Femur (tissue), 1 donor: Measurements from ENCODE around the gene ZC3H4.
"Not testable (repeated sequence)": the region's sequence is repeated elsewhere in the genome, so short reads cannot be mapped to it uniquely, and the experiment has no call there.

Experiments used
- DNase-seq: peaks from one replicate; pipeline ENCODE4 v3.0.0-alpha.2; 2017

The ZC3H4 gene

GRCh38 chr19:47078351-47078750, 35.2 kb downstream of the ZC3H4 start:
- DNase-seq = not testable (repeated sequence)

- DNase-seq = no peak
Measured at GRCh38 chr19:47075941-47076340, 37.6 kb downstream of the ZC3H4 start.

GRCh38 chr19:47075179-47075810, 38.3 kb downstream of the ZC3H4 start:
- peak; percentile 40 for DNase-seq

DNA sequence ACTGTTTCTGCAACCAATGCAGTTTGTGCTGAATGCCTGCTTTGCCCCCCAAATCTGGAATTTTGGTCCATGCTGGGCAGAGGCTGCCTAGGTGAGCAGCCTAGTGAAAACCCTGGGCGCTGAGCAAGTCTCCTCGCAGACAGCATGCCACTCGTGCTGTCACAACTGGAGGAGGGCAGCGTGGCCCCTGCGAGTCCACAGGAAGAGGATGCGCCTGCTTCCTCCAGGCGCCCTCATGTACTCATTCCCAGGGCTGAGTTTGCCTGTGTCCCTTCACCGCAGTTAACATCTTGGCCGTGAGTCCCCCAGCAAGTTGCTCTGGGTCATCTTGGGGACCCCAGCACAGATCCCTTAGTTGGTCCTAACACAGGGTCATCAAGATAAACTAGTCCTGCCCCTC, 39.0 kb downstream of the ZC3H4 start:
- no peak for DNase-seq

GRCh38 chr19:47073574-47073973, 40.0 kb downstream of the ZC3H4 start:
- DNase-seq = no peak

DNA sequence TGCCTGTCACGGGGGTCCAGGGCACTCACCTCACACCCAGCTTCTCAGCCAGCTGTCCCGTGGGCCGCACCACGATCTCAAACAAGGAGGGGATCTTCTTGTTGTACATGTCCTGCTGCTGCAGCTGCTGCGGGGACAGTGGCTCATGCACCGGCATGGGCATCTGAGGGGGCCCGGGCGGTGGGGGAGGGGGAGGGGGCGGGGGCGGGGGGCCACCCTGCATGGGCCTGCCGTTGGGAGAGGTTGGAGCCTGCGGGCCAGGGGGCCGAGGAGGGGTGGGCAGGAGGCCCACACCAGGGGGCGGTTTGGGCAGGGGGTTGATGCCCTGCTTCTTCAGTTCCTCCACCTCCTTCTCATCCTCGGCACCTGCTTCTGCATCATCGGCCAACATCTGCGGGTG, 41.3 kb downstream of the ZC3H4 start:
- no peak for DNase-seq

- no peak for DNase-seq
Measured at GRCh38 chr19:47071731-47072130, 41.8 kb downstream of the ZC3H4 start.

GRCh38 chr19:47070756-47071155, 42.8 kb downstream of the ZC3H4 start:
- DNase-seq = no peak

DNA sequence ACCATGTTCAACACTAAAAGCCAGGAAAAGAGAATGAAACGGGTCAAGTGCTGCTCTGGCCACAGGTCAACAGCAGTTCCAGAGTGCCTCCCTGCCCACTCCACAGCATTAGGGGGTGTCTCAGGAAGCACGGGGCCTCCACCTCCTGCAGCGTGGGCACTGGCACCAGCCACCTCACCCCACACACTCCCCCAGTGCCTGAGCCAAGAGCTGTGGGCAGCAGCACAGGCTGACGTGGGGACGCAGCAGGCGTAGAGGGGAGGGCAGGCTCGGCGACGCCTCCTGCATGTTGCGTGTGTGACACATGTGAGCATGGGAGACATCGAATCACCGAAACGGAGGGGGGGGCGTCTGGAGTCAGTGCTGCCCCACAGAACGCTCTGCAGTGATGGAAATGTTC, 43.8 kb downstream of the ZC3H4 start:
- no peak for DNase-seq

DNA sequence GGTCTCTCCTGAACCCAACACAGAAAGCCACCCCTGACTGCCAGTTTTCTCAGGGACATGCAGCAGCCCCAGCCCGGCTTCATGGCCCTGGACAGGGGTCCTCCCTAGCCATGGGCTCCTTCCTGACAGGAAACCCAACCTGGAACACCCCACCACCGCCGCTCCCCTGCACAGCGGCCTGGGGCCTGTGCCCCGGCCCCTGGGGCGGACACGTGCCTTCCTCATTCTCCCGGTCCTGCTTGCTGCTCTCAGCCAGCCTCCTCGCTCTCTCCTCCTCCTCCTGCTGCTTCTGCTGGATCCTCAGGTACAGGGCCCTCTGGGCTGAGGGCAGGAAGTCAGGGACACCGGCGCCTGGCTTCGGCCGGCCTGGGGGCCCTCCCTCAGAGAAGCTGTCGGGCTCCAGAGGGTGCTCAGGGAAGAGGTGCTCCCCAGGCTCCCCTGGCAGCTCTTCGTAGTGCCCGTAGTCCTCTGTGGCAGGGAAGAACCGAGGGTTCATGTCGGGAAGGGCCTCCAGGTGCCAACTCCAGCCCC, 44.6 kb downstream of the ZC3H4 start:
- DNase-seq = no peak

GRCh38 chr19:47068246-47068645, 45.3 kb downstream of the ZC3H4 start:
- no peak for DNase-seq

DNA sequence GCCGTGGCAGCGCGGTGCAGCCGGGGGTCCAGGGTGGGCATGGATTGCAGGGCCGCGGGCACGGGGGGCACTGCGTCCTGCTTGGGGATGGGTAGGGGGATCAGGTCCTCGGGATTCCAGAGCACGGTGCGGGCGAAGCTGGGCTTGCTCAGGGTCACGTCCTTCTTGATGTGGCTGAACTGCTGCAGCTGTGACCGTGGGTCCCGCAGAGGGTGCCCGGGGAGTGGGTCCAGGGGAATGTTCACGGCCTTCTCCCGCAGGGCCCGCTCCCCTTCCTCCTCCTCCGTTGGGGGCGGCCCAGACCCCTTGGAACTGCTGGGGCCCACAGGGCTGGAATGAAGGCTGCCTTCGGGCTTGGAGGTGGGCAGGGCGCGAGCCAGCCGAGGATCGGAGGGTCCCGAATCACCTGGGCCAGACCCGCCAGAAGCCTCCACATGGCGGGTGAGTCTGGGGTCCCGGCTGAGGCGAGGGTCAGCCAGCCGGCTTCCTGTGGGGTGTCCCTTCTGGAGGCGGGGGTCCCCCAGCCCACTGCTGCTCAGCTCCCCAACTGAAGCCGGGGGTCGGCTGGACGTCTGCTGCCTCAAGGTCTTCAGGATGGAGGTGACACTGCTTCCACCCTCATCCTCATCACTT, 46.2 kb downstream of the ZC3H4 start:
- DNase-seq = no peak

DNA sequence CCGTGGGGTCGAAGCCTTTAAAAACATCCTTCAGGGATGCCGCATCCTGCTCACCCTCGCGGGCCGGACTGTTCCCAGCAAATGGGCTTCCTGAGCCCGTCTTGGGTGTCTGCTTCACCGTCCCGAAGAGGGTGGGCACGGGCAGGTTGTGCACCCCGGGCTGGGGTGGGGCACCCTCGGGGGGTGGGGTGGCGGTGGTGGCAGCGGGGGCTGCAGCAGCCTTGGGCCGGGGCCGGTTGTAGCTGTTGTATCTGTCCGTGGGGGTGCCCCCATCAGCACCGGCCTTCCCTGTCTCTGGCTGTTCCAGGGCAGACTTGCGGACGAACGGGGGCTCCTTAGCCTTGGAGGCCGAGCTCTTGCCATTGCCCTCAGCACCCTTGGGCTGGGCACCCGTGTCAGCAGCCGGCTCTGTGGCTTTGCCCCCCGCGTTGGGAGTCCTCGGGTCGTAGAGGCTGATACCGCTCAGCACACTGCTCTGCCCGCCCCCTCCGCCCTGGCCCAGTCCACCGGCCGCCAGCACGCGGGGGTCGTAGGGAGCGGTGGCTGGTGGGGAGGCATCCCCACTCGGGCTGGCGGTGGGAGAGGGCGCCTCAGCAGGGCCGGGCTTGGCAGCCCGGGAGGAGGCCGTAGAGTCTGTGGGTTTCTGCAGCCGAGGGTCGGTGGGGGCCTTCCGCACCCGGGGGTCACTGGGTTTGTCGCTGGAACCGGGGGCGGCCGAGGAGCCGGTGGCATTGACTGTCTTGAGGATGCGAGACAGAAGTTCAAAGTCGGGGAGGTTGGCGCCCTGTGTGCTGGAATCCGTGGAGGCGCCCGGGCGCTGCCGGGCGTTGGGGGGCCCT, 47.0 kb downstream of the ZC3H4 start:
- DNase-seq = no peak

DNA sequence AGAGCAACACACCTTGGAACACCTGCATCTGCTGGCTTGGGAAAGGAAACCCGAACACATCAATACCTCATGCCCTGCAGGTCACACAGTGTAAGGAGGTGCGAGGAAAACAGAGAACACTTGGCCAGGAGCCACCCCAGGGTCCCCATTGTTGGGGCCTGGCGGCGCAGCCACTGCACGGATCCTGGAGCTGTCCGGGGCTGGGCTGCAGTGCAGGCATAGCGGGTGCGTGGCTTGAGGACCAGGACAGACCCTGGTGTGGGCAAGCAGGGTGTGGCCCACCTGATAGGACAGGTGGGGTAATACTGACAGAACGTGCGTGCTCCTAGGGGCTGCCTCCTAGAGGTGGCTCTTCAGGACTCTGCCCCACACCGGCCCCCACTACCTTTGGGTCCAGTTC, 48.3 kb downstream of the ZC3H4 start:
- DNase-seq = no peak

DNA sequence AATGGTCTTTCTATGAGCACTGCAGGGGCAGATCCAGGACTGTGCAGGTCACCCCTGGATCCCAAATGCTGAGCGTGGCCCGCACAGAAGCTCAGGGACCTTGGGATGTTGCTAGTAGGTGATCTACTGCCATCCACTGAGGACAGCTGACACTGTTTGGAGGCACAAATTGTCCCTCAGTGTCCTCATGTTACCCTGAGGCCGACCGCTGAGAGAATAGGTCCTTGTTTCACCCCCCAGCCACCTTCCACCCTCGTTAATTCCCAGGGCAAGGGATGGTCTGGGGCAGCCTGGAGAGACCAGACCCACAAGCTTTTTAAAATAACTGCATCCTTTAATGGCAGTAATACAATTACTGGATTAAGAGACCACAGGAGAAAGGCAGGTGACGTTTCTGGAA, 49.7 kb downstream of the ZC3H4 start:
- DNase-seq = no peak

- no peak for DNase-seq
Measured at GRCh38 chr19:47058621-47059022, 55.0 kb downstream of the ZC3H4 start.

- no peak for DNase-seq
Measured at GRCh38 chr19:47057328-47057727, 56.2 kb downstream of the ZC3H4 start.

DNA sequence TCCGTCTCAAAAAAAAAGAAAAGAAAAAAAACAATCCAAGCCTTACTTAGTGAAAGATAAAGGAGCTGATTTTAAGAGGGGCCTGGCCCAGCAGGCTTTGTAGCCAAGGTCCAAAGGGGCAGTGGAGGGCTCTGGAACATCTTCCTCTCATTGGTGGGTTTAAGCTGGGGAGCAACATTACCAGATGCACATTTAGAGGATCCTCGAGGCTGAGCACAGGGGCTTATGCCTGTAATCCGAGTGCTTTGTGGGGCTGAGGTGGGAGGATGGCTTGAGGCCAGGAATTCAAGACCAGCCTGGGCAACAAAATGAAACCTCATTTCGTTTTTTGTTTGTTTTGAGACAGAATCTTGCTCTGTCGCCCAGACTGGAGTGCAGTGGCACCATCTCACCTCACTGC, 57.2 kb downstream of the ZC3H4 start:
- no peak for DNase-seq

DNA sequence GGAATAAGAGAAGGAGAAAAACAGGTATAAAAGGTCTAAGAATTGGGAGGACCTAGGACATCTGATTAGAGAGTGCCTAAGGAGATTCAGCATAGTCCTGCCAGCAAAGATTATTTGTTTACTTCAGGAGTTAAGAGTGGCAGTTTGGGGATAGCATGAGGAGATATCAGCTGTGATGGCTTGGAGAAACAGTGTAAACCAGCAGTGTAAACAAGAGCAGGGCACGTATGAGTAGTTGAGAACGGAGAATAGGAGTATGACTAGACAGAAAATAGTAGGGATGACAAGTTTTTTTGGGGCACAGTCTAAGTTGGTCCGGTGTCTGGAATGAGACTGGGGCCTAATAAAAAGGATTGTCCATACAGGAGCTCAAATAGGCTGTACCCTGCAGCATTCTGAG, 63.0 kb downstream of the ZC3H4 start:
- DNase-seq = not testable (repeated sequence)

DNA sequence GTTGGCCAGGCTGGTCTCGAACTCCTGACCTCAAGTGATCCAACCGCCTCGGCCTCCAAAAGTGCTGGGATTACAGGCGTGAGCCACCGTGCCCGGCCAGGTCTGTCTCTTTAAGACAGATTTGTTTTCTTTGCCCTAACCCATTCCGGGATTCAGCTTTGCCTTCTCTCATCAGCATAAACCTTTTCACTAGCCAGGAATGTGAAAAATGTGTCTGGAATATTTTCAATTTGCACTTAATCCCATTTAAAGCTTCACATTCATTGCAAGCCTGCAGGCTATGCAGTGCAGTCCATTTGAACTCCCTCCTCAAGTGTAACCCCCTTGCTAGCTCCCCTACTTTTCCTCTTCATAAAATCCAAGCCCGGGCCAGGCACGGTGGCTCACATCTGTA, 64.3 kb downstream of the ZC3H4 start:
- DNase-seq = no peak

GRCh38 chr19:47047763-47048405, 65.7 kb downstream of the ZC3H4 start:
- DNase-seq = peak; percentile 91

- DNase-seq = no peak
Measured at GRCh38 chr19:47047272-47047762, 66.3 kb downstream of the ZC3H4 start.

GRCh38 chr19:47045867-47046470, 67.6 kb downstream of the ZC3H4 start:
- DNase-seq = no peak
